ENCODE data around the gene TTC34.
A peak's percentile ranks its signal among the peaks of the same experiment; 100 is the strongest.
"Not testable (repeated sequence)": the region's sequence is repeated elsewhere in the genome, so short reads cannot be mapped to it uniquely, and the experiment has no call there.

TTC34 gene

DNA sequence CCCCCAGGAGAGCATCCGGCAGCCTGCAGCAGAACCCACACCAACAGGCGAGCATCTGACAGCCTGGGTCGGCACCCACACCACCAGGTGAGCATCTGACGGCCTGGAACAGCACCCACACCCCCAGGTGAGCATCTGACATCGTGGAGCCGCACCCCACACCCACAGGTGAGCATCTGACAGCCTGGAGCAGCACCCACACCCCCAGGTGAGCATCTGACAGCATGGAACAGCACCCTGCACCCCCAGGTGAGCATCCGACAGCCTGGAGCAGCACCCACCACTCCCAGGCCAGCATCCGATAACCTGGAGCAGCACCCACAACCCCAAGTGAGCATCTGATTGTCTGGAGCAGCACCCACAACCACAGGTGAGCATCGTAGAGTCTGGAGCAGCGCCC, 124.8 kb downstream of the TTC34 start:
- not testable (repeated sequence) for DNase-seq (ENCODE audit: low spot score)

DNA sequence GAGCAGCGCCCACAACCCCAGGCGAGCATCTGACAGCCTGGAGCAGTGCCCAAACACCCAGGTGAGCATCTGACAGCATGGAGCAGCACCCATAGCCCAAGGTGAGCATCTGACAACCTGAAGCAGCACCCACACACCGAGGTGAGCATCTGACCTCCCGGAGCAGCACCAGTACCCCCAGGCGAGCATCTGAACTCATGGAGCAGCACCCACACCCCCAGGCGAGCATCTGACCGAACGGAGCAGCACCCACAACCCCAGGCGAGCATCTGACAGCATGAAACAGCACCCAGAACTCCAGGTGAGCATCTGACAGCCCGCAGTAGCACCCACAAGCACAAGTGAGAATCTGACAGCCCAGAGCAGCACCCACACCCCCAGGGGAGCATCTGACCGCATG, 129.8 kb downstream of the TTC34 start:
- DNase-seq (ENCODE audit: low spot score) = not testable (repeated sequence)

DNA sequence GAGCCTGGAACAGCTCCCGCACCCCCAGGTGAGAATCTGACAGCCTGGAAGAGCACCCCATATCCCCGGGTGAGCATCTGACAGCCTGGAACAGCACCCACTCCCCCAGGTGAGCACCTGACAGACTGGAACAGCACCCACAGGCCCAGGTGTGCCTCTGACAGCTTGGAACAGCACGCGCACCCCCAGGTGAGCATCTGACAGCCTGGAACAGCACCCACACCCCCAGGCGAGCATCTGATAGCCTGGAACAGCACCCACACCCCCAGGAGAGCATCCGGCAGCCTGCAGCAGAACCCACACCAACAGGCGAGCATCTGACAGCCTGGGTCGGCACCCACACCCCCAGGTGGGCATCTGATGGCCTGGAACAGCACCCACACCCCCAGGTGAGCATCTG, 141.7 kb downstream of the TTC34 start:
- not testable (repeated sequence) for DNase-seq (ENCODE audit: low spot score)

GRCh38 chr1:2657909-2658308, 143.6 kb downstream of the TTC34 start:
- not testable (repeated sequence) for DNase-seq (ENCODE audit: low spot score)

DNA sequence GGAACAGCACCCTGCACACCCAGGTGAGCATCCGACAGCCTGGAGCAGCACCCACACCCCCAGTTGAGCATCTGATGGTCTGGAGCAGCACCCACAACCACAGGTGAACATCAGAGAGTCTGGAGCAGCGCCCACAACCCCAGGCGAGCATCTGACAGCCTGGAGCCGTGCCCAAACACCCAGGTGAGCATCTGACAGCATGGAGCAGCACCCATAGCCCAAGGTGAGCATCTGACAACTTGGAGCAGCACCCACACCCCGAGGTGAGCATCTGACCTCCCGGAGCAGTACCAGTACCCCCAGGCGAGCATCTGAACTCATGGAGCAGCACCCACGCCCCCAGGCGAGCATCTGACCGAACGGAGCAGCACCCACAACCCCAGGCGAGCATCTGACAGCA, 144.4 kb downstream of the TTC34 start:
- peak; percentile 50 for DNase-seq (ENCODE audit: low spot score)

DNA sequence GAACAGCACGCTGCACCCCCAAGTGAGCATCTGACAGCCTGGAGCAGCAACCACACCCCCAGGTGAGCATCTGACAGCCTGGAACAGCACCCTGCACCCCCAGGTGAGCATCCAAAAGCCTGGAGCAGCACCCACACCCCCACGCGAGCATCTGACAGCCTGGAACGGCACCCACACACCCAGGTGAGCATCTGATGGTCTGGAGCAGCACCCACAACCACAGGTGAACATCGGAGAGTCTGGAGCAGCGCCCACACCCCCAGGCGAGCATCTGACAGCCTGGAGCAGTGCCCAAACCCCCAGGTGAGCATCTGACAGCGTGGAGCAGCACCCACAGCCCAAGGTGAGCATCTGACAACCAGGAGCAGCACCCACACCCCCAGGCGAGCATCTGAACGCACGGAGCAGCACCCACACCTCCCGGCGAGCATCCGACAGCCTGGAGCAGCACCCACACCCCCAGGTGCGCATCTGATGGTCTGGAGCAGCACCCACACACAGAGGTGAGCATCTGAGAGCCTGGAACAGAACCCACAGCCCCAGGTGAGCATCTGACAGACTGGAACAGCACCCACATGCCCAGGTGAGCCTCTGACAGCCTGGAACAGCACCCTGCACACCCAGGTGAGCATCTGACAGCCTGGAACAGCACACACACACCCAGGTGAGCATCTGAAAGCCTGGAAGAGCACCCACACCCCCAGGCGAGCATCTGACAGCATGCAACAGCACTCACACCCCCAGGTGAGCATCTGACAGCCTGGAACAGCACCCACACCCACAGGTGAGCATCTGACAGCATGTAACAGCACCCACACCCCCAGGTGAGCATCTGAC, 145.7 kb downstream of the TTC34 start:
- DNase-seq (ENCODE audit: low spot score) = not testable (repeated sequence)

DNA sequence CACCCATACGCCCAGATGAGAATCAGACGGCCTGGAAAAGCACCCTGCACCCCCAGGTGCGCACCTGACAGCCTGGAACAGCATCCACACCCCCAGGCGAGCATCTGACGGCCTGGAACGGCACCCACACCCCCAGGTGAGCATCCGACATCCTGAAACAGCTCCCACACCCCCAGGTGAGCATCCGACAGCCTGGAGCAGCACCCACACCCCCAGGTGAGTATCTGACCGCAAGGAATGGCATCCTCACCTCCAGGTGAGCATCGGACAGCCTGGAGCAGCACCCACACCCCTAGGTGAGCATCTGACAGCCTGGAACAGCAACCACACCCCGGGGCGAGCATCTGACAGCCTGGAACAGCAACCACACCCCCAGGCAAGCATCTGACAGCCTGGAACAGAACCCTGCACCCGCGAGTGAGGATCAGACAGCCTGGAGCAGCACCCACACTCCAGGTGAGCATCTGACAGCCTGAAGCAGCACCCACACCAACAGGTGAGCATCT, 147.0 kb downstream of the TTC34 start:
- DNase-seq (ENCODE audit: low spot score) = not testable (repeated sequence)

- not testable (repeated sequence) for DNase-seq (ENCODE audit: low spot score)
Measured at GRCh38 chr1:2653741-2654442, 147.6 kb downstream of the TTC34 start.

GRCh38 chr1:2652926-2653571, 148.4 kb downstream of the TTC34 start:
- not testable (repeated sequence) for DNase-seq (ENCODE audit: low spot score)

DNA sequence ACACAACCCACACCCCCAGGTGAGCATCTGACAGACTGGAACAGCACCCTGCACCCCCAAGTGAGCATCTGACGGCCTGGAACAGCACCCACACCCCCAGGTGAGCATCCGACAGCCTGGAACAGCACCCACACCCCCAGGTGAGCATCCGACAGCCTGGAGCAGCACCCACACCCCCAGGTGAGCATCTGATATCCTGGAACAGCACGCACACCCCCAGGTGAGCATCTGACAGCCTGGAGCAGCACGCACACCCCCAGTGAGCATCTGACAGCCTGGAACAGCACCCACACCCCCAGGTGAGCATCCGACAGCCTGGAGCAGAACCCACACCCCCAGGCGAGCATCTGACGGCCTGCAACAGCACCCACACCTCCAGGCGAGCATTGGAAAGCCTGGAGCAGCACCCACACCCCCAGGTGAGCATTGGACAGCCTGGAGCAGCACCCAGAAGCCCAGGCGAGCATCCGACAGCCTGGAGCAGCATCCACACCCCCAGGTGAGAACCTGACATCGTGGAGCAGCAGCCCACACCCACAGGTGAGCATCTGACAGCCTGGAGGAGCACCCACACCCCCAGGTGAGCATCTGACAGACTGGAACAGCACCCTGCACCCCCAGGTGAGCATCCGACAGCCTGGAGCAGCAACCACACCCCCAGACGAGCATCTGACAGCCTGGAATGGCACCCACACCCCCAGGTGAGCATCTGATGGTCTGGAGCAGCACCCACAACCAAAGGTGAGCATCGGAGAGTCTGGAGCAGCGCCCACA, 149.2 kb downstream of the TTC34 start:
- DNase-seq (ENCODE audit: low spot score) = not testable (repeated sequence)

- no peak for DNase-seq (ENCODE audit: low spot score)
Measured at GRCh38 chr1:2650967-2651645, 150.4 kb downstream of the TTC34 start.

DNA sequence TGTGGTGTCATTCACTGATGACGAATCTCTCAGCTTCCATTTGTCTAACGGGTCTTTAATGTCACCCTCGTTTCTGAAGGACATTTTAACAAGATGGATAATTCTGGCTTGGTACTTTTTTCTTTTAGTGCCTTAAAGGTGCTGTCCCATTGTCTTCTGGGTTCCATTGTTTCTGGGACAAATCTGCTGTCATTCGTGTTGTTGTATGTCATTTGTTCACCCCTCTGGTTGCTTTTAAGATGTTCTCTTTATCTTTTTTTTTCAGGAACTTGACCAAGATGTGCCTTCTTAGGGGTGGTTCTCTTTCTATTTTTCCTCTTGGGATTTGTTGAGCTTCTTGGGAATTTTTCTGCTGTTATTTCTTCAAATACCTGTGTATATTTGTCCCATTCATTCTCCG, 154.7 kb downstream of the TTC34 start:
- DNase-seq (ENCODE audit: low spot score) = no peak

GRCh38 chr1:2645776-2646175, 155.7 kb downstream of the TTC34 start:
- no peak for DNase-seq (ENCODE audit: low spot score)

GRCh38 chr1:2645143-2645542, 156.3 kb downstream of the TTC34 start:
- no peak for DNase-seq (ENCODE audit: low spot score)

- no peak for DNase-seq (ENCODE audit: low spot score)
Measured at GRCh38 chr1:2644591-2645101, 156.8 kb downstream of the TTC34 start.

DNA sequence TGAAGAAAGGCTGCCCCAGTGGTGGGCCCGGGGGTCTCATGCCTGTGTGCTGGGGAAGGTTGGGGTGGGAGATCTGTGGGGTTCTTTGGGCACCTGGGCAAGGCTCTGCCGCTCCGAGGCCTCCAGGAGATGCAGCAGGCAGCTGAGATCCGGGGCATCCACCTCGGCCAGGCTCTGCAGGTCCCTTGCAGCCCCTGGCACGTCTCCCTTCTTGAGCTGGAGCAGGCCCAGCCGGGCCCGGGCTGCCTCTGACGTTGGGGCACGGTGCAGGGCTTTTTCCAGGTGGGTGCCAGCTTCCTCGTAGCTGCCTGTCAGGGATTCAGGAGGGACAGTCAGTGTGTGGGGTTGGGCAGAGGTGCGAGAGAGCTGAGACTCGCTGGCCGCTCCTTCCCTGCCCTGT, 157.3 kb downstream of the TTC34 start:
- DNase-seq (ENCODE audit: low spot score) = no peak

GRCh38 chr1:2643414-2644077, 157.9 kb downstream of the TTC34 start:
- no peak for DNase-seq (ENCODE audit: low spot score)

DNA sequence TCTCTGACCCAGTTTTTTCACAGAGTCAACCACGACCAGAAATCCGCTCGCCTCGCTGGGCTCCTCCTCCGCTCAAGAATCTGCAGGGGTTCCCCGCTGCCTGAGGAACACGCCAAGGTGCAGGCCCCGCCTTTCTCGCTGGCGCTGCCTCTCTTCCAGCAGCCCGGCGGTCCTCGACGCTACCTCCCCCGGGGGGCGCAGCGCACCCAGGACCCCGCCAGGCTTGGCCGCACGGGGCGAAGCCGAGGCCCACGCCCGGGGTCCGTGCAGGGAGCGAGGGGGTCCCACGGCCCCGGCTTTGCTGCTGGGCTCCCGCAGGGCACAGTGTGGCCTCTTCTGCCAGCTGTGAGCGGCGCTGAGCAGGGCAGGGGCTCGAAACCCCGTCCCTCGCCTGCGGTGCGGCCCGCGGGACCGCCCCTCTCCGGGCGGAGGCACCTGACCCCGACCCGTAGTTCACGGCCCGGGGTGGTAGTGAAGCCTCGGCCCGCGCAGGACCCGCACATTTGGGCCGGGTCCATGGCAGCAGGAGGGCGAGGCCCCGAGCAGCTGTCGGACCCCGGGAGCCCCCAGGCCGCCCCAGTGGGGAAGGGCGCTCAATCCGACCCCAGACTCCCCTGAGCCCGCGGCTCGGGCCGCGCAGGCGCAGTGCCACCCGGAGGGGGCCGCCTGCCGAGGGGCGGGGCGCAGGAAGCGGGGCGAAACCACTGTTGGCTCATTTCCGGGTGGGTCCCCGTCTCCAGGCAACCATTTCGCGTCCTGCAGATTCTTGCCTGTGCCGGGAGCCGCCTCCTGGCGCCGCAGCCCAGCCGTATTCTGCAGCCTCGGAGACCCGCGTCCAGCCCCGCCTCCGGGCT, 158.7 kb downstream of the TTC34 start:
- DNase-seq (ENCODE audit: low spot score) = peak; percentile 93

- DNase-seq (ENCODE audit: low spot score) = no peak
Measured at GRCh38 chr1:2642131-2642559, 159.3 kb downstream of the TTC34 start.

All from Ammon's horn (tissue), 1 donor.